HG03135 (cell line): ENCODE measurements around the gene SIGLEC11.
"Not testable (repeated sequence)": the region's sequence is repeated elsewhere in the genome, so short reads cannot be mapped to it uniquely, and the experiment has no call there.

Experiments
- ATAC-seq: cut with Tn5 transposase; IDR thresholded peaks from one replicate; pipeline ENCODE4 v1.9.1; 2021; ENCODE audit warnings: mild to moderate bottlenecking, moderate library complexity; ENCODE audit not compliant: unreplicated experiment

The SIGLEC11 gene

GRCh38 chr19:49981603-49982593 is 20.9 kb upstream of the SIGLEC11 start:
- ATAC-seq: no peak

- no peak for ATAC-seq
Measured at GRCh38 chr19:49978324-49978723, 17.4 kb upstream of the SIGLEC11 start.

- ATAC-seq: no peak
Measured at GRCh38 chr19:49977881-49978280, 16.9 kb upstream of the SIGLEC11 start.

GRCh38 chr19:49977076-49977475 is 16.1 kb upstream of the SIGLEC11 start:
- no peak for ATAC-seq

- ATAC-seq: no peak
Measured at GRCh38 chr19:49976496-49976895, 15.5 kb upstream of the SIGLEC11 start.

GRCh38 chr19:49975051-49975450 is 14.1 kb upstream of the SIGLEC11 start:
- ATAC-seq: no peak

- ATAC-seq: no peak
Measured at GRCh38 chr19:49973987-49974386, 13.0 kb upstream of the SIGLEC11 start.

- ATAC-seq: no peak
Measured at GRCh38 chr19:49972841-49973240, 11.9 kb upstream of the SIGLEC11 start.

GRCh38 chr19:49971991-49972411 is 11.0 kb upstream of the SIGLEC11 start:
- no peak for ATAC-seq

- not testable (repeated sequence) for ATAC-seq
Measured at GRCh38 chr19:49969355-49969754, 8.4 kb upstream of the SIGLEC11 start.

GRCh38 chr19:49968279-49968922 is 7.4 kb upstream of the SIGLEC11 start:
- ATAC-seq: no peak

GRCh38 chr19:49959892-49960291 is 1.1 kb downstream of the SIGLEC11 start:
- not testable (repeated sequence) for ATAC-seq

- ATAC-seq: not testable (repeated sequence)
Measured at GRCh38 chr19:49958596-49958995, 2.4 kb downstream of the SIGLEC11 start.

- ATAC-seq: not testable (repeated sequence)
Measured at GRCh38 chr19:49958144-49958543, 2.8 kb downstream of the SIGLEC11 start.

GRCh38 chr19:49957262-49957915 is 3.6 kb downstream of the SIGLEC11 start:
- no peak for ATAC-seq

GRCh38 chr19:49956115-49956495 is 4.9 kb downstream of the SIGLEC11 start:
- no peak for ATAC-seq

- ATAC-seq: no peak
Measured at GRCh38 chr19:49954933-49955332, 6.0 kb downstream of the SIGLEC11 start.

- no peak for ATAC-seq
Measured at GRCh38 chr19:49954092-49954829, 6.7 kb downstream of the SIGLEC11 start.

- ATAC-seq: no peak
Measured at GRCh38 chr19:49953416-49953815, 7.6 kb downstream of the SIGLEC11 start.

- no peak for ATAC-seq
Measured at GRCh38 chr19:49952906-49953305, 8.1 kb downstream of the SIGLEC11 start.

- no peak for ATAC-seq
Measured at GRCh38 chr19:49952479-49952836, 8.5 kb downstream of the SIGLEC11 start.
